ENCODE data around the gene PPP1R1B.

The PPP1R1B gene

DNA sequence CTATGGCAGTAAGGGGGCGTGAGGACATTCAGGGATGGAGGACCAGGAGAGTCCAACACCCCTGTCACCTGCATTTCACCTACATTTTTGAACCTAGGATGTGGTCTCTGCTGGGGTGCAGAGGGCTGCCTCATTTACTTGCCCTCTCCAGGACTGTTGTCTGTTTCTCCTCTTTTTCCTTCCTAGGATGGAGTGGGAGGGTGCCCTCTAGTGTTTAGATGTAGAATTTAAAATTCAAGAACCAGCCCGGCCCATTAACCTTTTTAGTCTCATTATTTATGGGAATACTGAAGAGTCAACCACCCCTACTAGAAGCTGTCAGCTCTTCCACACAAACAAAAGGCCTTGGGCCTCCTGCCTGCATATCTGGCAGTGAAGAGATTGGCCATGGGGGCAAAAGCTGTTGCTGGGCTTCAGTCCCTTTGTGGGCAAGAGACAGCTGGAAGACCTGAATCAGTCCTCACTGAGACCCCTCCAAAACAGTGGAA is 7.7 kb downstream of the PPP1R1B start:
- no peak for DNase-seq
- Histone ChIP-seq H3K4me3 (ENCODE audit: insufficient read depth, low read depth, low read length, poor library complexity, severe bottlenecking) (no peak overlapping the region), H3K27ac (ENCODE audit: insufficient read depth, low read length, poor library complexity, severe bottlenecking) (no peak overlapping the region), H3K27me3 (replicated peaks; ENCODE audit: control insufficient read depth, insufficient read depth, low read length, poor library complexity, severe bottlenecking) (no peaks in the 10 kb centered on the region), H3K36me3 (ENCODE audit: control insufficient read depth, insufficient read depth, low read length) (no peaks in the 10 kb centered on the region), H3K9me3 (ENCODE audit: control insufficient read depth, low read length) (no peaks in the 10 kb centered on the region), H3K4me1 (ENCODE audit: control insufficient read depth, insufficient read depth, low read length, poor library complexity, severe bottlenecking) (peaks cover 21% of the 10 kb centered on the region)

GRCh38 chr17:39635614-39636176 is 8.9 kb downstream of the PPP1R1B start:
- Histone ChIP-seq H3K4me1 (ENCODE audit: control insufficient read depth, insufficient read depth, low read length, poor library complexity, severe bottlenecking) (peaks cover 21% of the 10 kb centered on the region), H3K36me3 (ENCODE audit: control insufficient read depth, insufficient read depth, low read length) (no peaks in the 10 kb centered on the region), H3K9me3 (ENCODE audit: control insufficient read depth, low read length) (no peaks in the 10 kb centered on the region), H3K27ac (ENCODE audit: insufficient read depth, low read length, poor library complexity, severe bottlenecking) (no peak overlapping the region), H3K4me3 (ENCODE audit: insufficient read depth, low read depth, low read length, poor library complexity, severe bottlenecking) (no peak overlapping the region), H3K27me3 (replicated peaks; ENCODE audit: control insufficient read depth, insufficient read depth, low read length, poor library complexity, severe bottlenecking) (no peaks in the 10 kb centered on the region)
- DNase-seq: no peak

- peaks cover 21% of the 10 kb centered on the region for H3K4me1 ChIP-seq (ENCODE audit: control insufficient read depth, insufficient read depth, low read length, poor library complexity, severe bottlenecking)
- no peaks in the 10 kb centered on the region for H3K36me3 ChIP-seq (ENCODE audit: control insufficient read depth, insufficient read depth, low read length)
- peak overlapping the region; percentile 87 for H3K27ac ChIP-seq (ENCODE audit: insufficient read depth, low read length, poor library complexity, severe bottlenecking)
- DNase-seq: no peak
- H3K9me3 ChIP-seq (ENCODE audit: control insufficient read depth, low read length): no peaks in the 10 kb centered on the region
- H3K4me3 ChIP-seq (ENCODE audit: insufficient read depth, low read depth, low read length, poor library complexity, severe bottlenecking): peak overlapping the region; percentile 84
- H3K27me3 ChIP-seq (replicated peaks; ENCODE audit: control insufficient read depth, insufficient read depth, low read length, poor library complexity, severe bottlenecking): no peaks in the 10 kb centered on the region
Measured at GRCh38 chr17:39636587-39636926, 9.8 kb downstream of the PPP1R1B start.

- Histone ChIP-seq H3K27me3 (replicated peaks; ENCODE audit: control insufficient read depth, insufficient read depth, low read length, poor library complexity, severe bottlenecking) (no peaks in the 10 kb centered on the region), H3K4me1 (ENCODE audit: control insufficient read depth, insufficient read depth, low read length, poor library complexity, severe bottlenecking) (peaks cover 23% of the 10 kb centered on the region), H3K9me3 (ENCODE audit: control insufficient read depth, low read length) (no peaks in the 10 kb centered on the region), H3K36me3 (ENCODE audit: control insufficient read depth, insufficient read depth, low read length) (no peaks in the 10 kb centered on the region), H3K4me3 (ENCODE audit: insufficient read depth, low read depth, low read length, poor library complexity, severe bottlenecking) (peak within 1 kb of the TSS; percentile 84), H3K27ac (ENCODE audit: insufficient read depth, low read length, poor library complexity, severe bottlenecking) (peak within 1 kb of the TSS; percentile 87)
- peak; percentile 79 to 86 (median 80) for DNase-seq
Measured at GRCh38 chr17:39636927-39637736, 10.4 kb downstream of the PPP1R1B start, which contains the start of gene STARD3. Gene STARD3 (plus strand): TSS chr17:39637144. CDS start chr17:39653532, 16,388 bp downstream.

GRCh38 chr17:39638317-39638716 is 11.6 kb downstream of the PPP1R1B start:
- Histone ChIP-seq H3K27ac (ENCODE audit: insufficient read depth, low read length, poor library complexity, severe bottlenecking) (peak overlapping the region; percentile 87), H3K9me3 (ENCODE audit: control insufficient read depth, low read length) (no peaks in the 10 kb centered on the region), H3K27me3 (replicated peaks; ENCODE audit: control insufficient read depth, insufficient read depth, low read length, poor library complexity, severe bottlenecking) (no peaks in the 10 kb centered on the region), H3K36me3 (ENCODE audit: control insufficient read depth, insufficient read depth, low read length) (no peaks in the 10 kb centered on the region), H3K4me3 (ENCODE audit: insufficient read depth, low read depth, low read length, poor library complexity, severe bottlenecking) (peak overlapping the region; percentile 84), H3K4me1 (ENCODE audit: control insufficient read depth, insufficient read depth, low read length, poor library complexity, severe bottlenecking) (peaks cover 25% of the 10 kb centered on the region)
- no peak for DNase-seq

DNA sequence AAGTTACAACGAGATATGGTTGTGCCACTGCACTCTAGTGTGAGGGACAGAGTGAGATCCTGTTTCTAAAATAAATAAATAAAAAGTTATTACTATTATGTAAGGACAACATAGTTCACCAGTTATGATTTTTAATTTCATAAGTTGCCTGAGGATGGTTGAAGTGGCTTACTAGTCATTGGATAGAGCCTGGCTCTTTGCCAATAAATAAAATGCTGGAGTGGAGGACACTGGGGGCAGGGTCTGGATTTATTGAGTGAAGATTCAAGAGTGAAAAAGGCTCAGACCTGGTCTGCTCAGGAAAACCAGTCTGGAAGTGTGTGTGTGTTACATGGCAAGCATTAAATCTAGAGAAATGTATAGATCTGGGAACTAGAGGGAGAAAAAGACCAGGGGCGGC is 12.3 kb downstream of the PPP1R1B start:
- Histone ChIP-seq H3K27ac (ENCODE audit: insufficient read depth, low read length, poor library complexity, severe bottlenecking) (no peak overlapping the region), H3K36me3 (ENCODE audit: control insufficient read depth, insufficient read depth, low read length) (no peaks in the 10 kb centered on the region), H3K4me1 (ENCODE audit: control insufficient read depth, insufficient read depth, low read length, poor library complexity, severe bottlenecking) (peaks cover 25% of the 10 kb centered on the region), H3K4me3 (ENCODE audit: insufficient read depth, low read depth, low read length, poor library complexity, severe bottlenecking) (no peak overlapping the region), H3K27me3 (replicated peaks; ENCODE audit: control insufficient read depth, insufficient read depth, low read length, poor library complexity, severe bottlenecking) (no peaks in the 10 kb centered on the region), H3K9me3 (ENCODE audit: control insufficient read depth, low read length) (no peaks in the 10 kb centered on the region)
- DNase-seq: no peak

- DNase-seq: no peak
- H3K36me3 ChIP-seq (ENCODE audit: control insufficient read depth, insufficient read depth, low read length): no peaks in the 10 kb centered on the region
- H3K9me3 ChIP-seq (ENCODE audit: control insufficient read depth, low read length): no peaks in the 10 kb centered on the region
- no peak overlapping the region for H3K27ac ChIP-seq (ENCODE audit: insufficient read depth, low read length, poor library complexity, severe bottlenecking)
- H3K4me1 ChIP-seq (ENCODE audit: control insufficient read depth, insufficient read depth, low read length, poor library complexity, severe bottlenecking): peaks cover 25% of the 10 kb centered on the region
- no peak overlapping the region for H3K4me3 ChIP-seq (ENCODE audit: insufficient read depth, low read depth, low read length, poor library complexity, severe bottlenecking)
- H3K27me3 ChIP-seq (replicated peaks; ENCODE audit: control insufficient read depth, insufficient read depth, low read length, poor library complexity, severe bottlenecking): no peaks in the 10 kb centered on the region
Measured at GRCh38 chr17:39639566-39640458, 13.1 kb downstream of the PPP1R1B start.

DNA sequence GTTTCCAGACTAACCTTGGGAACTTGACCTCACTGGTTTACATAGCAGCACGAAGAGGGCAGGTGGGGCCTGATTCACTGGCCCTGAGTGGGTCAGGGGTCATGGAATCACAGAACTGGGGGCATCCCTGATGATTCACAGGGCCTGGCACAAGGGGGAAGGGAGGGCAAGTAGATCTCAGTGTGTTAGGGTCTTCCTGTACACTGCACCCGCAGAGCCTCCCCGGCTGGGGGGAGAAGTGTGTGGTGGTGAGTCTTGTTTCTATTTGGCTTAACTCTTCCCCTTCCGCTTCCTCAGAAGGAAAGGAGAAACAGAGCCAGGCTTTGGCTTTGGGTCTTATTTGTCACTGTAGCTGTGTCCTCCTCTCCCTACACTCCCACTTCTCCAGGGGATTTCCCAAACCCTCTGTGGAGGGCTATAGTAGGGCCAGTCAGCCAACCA is 13.9 kb downstream of the PPP1R1B start:
- Histone ChIP-seq H3K36me3 (ENCODE audit: control insufficient read depth, insufficient read depth, low read length) (no peaks in the 10 kb centered on the region), H3K4me3 (ENCODE audit: insufficient read depth, low read depth, low read length, poor library complexity, severe bottlenecking) (no peak overlapping the region), H3K9me3 (ENCODE audit: control insufficient read depth, low read length) (no peaks in the 10 kb centered on the region), H3K4me1 (ENCODE audit: control insufficient read depth, insufficient read depth, low read length, poor library complexity, severe bottlenecking) (peaks cover 25% of the 10 kb centered on the region), H3K27me3 (replicated peaks; ENCODE audit: control insufficient read depth, insufficient read depth, low read length, poor library complexity, severe bottlenecking) (no peaks in the 10 kb centered on the region), H3K27ac (ENCODE audit: insufficient read depth, low read length, poor library complexity, severe bottlenecking) (no peak overlapping the region)
- no peak for DNase-seq

GRCh38 chr17:39641097-39641496 is 14.3 kb downstream of the PPP1R1B start:
- DNase-seq: no peak
- peaks cover 25% of the 10 kb centered on the region for H3K4me1 ChIP-seq (ENCODE audit: control insufficient read depth, insufficient read depth, low read length, poor library complexity, severe bottlenecking)
- H3K27me3 ChIP-seq (replicated peaks; ENCODE audit: control insufficient read depth, insufficient read depth, low read length, poor library complexity, severe bottlenecking): no peaks in the 10 kb centered on the region
- H3K27ac ChIP-seq (ENCODE audit: insufficient read depth, low read length, poor library complexity, severe bottlenecking): no peak overlapping the region
- H3K4me3 ChIP-seq (ENCODE audit: insufficient read depth, low read depth, low read length, poor library complexity, severe bottlenecking): no peak overlapping the region
- H3K36me3 ChIP-seq (ENCODE audit: control insufficient read depth, insufficient read depth, low read length): peaks cover under 1% of the 10 kb centered on the region
- no peaks in the 10 kb centered on the region for H3K9me3 ChIP-seq (ENCODE audit: control insufficient read depth, low read length)
